Activated gamma-delta T cell (primary cell): ENCODE measurements around the gene LTBR.

Experiments
- DNase-seq: peaks from one replicate; lab custom pipeline; 2025; lab: John Stamatoyannopoulos, UW

LTBR gene

DNA sequence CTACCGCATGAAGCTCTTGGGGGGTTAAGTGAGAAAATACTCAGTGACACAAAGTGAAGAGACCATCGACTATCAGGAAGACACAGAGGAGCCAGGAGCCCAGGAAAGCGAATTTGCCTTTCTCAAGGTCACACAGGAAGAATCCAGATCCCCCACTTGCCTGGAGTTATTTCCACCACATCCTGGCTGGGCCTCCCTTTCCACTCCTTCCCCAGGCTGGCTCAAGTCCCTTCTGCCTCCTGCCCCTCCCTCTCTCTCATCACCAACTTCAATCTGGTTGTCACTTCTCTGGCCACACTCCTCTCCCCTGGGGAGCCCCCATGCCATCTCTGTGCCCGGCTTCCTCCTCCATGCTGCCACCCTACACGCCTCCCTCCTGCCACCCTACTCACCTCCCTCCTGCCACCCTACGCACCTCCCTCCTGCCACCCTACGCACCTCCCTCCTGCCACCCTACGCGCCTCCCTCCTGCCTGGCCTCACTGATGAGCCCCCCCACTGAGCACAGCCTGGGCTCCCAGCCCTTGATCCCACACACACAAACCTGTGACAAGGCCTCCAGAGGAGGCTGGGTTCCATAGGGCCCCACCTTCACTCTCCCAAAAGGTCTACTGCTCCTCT lies 14.9 kb upstream of the LTBR start:
- DNase-seq = no peak

DNA sequence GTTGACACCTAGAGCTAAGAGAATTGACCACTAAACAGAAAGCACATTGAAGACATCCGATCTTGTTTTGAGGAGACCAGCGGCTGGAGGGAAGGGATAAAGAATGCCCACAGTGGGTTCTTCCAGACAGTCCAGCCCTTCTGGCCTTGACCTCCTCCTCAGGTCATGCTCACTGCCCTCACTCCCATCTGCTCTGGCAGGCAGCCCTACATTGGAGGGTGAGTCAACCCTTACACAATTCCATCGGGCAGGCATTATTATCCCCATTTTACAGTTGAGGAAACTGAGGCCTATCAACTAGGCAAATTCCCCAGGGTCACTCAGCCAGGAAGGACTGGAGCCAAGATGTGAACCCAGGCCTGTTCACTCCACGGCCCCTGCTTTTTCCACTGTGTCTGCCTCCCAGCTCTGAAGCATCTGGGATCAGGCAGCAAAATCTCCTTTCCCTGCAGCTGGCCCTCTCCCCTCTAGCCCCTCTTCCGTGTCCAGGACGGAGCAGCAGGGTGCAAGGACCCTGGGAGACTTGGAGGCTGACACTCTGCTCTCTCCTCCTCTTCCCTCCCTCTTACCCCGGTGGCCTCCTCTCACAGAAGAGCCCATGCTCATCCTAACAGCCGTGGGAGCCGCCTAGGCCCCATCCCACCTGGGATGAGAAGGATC lies 13.9 kb upstream of the LTBR start:
- DNase-seq = no peak

DNA sequence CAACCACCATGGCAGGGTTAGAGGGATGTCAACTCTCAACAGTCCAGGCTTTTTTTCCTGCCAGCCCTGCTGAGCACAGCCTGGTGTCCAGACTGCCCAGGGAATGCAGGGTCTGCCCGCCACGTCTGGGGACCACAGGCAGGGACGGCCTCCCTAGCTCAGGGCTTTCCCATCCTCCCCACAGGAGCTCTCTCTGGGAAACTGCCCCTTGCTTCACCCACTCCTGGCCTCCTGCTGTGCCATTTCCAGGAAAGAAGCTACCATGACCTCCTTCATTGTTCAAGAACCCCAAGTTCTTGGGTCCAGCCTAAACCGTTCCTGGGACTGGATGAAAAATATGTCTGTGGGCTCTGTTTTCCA lies 13.4 kb upstream of the LTBR start:
- DNase-seq = no peak

DNA sequence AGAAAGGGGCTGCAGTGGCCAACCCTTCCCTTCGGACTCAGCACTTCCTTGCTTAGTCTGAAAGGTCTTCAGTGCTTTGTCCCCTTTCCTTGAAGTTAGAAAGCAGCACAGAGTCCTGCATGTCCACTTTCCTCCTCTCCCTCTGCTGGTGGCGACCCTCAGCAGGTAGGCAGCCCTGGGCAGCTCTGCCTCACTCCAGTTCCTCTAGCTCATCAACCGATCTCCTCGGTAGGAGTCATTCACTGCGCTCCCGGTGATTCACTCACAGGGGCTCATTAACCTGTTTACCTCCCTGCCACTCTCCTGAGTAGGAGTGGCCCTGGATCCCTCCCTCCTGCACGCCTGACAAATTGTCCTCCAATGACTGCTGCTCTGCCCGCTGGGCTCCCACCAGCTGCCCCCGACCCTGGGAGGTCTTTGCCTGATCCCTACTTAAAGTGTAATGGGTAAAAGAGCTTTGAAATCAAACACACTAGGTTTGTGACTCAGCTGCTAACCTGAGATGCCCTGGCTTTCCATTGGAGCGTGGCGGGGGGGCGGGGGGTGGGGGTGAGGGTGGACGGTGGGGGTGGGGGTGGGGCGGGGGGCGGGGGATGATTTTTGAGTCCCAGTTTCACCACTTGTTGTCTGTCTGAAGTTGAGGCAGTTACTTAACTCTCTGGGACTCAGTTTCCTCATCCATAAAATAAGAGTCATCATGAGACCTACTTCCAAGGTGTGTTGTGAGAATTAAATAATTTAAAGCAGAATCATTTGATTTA lies 12.8 kb upstream of the LTBR start:
- DNase-seq = no peak

DNA sequence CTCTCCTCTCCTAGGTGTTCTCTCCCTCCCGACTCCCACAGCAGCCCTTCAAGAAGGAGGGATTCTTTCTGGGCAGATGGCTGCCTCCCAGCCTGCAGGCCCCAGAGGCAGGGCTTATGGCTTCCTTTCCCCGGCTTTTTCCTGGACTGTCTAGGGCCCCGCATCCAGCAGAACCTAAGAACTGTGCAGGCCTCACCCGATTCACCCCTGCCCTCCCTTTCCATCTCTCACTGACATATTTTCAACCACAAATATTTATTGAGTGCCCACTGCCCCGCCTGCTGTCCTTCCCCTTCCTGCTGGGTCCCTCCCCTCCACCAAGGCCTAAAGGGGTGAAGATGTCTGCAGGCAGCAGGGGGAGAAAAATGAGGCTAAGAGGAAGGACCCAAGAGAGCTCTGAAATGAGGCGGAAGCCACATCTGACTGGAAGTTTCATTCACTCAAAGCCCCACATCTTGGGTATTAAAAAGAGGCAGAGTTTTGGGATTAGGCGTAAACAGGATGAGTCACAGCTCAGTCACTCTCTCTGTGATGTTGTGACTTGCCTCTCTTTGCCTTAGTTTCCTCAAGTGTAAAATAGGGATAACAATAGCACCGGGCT lies 11.5 kb upstream of the LTBR start:
- no peak for DNase-seq

DNA sequence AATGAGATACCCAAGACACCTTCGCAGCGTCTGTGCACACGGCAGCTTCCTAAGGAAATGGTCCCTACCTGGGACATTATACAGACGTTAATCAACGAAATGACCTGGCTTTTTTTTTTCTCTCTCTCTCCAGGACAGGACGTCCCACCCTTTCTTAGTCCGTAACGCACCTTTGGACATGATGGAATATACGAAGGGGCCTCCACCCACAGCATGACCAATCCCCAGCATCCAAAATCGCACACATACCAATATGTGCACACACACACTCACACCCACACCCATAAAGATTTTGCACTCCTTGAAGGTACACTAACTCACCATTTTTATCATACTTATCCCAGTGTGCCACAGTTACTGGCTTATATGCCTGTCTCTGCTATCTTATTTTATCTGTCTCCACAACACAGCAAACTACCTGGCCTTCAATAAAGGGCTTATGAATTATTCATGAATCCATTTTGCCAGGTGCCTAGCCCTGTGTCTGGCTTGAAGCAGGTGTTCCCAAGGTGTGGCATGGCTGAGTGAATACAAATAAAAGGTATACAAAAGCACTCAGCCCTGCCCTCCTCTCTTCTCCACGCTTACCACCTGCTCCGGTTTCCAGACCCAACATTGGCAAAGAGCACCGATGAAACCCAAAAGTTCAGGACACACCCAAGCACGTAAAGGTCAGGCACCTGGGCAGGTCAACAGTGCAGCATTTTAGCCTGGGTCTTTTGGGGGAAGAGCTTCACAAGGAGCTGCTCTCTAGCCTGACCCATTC lies 10.8 kb upstream of the LTBR start:
- DNase-seq = no peak

DNA sequence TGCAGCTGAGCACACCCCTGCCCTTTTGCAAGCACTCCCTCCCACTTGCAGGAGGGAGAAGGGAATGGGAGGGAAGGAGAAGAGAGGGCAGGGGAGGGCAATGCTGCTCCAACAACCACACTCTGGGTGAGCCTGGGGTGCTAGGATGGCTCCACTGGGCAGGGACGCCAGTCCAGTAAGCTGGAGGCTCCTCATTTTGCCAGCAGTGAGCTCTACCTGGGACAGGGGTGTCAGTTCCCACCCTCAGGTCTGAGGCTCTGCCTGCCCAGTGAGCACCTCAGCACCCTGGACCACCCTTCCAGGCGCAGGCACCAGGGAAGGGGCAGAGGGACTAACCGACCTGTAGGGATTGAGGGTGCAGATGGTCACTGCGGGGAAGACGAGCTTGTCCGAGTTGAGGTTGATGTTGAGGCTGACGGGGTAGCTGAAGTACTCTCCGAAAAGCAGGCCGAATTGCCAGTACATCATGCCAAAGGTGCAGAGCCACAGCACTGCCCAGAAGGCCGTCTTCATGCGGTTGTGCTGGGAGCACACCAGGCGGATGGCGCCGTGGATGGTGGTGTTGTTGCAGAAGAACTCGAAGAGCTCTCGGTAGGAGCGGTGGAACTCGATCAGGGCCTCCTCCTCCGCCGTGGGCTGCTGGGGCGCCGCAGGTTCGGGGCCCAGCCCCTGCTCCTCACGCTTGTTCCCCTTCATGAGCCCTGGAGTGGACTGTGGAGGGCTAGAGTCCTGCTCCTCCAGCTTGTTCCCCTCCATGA lies 9.8 kb upstream of the LTBR start:
- no peak for DNase-seq

DNA sequence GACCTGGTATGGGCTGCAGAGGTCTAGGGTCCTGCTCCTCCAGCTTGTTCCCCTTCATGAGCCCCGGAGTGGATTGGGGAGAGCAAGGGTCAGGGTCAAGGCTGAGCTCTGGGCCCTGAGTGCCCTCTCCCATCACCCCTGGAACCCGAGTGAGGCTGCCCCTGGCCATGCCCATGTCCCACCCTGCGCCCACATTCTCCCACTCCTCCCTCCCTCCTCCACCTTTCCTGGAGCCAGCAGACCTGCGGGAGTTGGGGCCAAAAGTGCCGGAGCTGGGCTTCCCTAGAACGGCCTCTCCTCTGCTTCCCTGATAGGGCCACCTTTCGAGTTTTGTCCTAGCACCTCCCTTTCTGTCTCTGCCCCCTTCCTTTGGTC lies 9.2 kb upstream of the LTBR start:
- no peak for DNase-seq

DNA sequence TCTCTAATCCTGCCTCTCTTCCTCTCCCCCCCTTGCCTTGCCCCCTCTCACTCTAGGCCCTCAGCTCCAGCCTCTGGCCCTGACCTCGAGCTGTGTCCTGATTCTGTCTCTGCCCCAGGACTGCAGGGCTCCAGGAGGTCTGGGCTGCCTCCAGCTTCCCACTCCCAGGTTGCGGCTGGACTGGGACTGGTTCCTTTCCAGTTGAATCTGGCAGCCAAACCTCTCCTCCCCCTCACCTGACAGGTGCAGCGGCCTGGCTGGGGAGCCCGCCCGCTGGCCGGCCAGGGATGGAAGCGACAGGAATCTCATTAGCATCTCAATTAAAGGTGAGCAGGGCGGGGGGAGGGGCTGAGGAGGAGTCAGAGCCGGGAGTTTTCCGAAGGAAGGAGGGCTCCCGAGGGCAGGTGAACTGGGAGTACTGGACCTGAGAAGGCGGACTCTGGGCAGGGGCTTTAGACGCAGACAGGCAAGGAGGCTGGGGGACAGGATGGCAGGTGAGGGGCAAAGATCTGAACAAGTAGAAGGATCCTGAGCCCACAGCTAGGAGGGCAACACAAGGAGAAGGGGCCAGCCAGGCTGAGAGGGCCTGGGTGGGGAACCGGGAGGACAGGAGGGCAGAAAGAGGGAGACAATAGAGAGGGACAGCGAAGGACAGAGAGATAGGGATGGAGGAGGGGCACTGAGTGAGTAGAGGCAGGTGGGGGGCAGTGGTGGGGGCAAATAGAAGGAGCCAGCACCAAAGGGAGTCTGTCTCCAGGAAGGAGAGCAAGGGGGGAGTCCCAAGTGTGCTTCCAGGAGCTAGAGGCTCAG lies 8.5 kb upstream of the LTBR start, which contains the start of gene SCNN1A:
Gene SCNN1A (minus strand): TSS at position 295 of the 810 bp plus-strand sequence. CDS start 780 bp downstream, outside the sequence.
- no peak for DNase-seq

DNA sequence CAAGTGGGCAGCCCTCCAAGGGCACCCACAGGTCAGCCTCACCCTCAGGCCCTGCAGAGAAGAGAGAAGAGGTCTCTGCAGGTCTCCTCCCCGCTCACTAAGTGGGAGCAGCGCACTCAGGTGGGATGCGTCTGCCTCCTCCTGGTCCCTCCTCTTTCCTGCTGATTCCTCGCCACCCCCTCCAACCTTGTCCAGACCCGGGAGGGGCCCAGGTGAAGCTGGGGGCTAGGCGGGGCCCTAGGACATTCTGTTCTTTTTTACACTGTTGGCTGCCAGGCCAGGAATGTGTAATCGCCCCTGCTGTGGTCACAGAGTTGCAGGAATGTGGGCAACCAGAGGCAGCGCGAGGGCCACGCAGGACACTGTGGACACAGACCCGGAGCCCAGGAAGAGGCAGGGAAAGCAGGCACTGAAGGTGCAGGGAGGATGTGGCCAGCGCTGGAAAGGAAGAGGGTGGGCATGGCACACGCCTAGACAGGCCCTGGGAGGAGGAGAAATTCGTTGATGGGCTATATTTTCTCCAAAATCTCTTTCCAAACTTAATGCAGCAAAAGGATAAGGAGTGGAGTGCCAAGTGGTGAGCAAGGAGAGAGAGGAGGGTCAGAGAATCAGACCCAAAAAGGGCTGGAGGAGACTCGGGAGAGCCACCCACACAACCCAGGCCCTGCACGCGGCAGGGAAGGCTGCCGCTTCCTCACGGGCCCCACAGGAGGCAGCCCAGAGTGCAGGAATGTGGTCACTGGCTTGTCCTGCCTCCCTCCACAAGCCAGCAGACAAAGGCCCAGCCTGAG lies 7.7 kb upstream of the LTBR start:
- DNase-seq = no peak

DNA sequence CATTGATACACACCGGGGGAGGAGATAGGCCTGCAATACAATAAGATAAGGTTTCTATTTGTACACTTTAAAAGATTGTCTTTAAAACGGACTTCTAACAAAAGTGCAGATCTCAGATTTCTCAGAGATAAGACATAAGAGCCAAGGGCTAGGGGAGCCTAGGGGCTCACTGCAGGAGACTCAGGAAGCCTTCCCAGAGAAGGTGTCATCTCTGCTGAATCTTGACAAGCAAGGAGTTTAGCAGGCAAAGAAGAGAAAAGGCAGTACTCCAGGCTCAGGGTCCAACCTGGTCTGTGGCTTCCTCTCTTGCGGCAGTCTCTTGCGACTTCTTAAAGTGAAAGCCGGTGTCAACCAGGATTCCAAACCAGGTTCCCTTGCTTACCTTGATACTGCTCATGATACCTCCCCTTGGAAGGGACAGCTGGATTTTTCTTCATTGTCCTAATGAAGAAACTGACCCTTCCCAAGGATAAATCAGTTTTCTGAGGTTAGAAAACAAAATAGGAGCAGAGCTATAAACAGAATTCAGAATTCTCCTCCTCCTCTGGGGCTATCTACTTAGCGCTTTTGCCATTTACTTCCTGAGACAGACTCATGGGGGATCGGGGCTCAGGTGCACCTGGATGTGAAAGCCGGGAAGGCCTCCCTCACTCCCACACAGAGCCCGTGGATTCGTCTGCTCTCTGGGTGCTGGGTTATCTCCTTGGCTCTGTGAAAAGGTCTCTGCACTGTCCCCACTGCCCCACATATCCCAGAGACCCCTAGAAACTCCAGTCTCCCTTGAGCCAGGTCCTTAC lies 6.9 kb upstream of the LTBR start:
- DNase-seq = no peak

DNA sequence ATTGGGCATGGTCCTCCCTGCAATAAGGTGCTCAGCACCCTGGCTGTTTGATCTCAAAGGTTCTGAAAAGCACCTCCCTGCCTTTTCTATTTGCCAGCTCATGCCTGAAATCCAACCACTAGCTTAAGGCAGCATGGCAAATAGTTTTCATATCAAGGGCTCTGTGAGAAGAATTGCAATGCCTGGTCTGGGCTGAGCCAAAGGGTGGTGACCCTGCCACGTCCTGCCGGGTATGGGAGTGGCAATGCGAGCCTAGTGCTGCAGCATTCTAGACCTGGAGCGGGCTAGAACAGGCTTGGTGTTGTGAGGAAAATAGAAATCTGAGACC lies 6.3 kb upstream of the LTBR start:
- DNase-seq = no peak

DNA sequence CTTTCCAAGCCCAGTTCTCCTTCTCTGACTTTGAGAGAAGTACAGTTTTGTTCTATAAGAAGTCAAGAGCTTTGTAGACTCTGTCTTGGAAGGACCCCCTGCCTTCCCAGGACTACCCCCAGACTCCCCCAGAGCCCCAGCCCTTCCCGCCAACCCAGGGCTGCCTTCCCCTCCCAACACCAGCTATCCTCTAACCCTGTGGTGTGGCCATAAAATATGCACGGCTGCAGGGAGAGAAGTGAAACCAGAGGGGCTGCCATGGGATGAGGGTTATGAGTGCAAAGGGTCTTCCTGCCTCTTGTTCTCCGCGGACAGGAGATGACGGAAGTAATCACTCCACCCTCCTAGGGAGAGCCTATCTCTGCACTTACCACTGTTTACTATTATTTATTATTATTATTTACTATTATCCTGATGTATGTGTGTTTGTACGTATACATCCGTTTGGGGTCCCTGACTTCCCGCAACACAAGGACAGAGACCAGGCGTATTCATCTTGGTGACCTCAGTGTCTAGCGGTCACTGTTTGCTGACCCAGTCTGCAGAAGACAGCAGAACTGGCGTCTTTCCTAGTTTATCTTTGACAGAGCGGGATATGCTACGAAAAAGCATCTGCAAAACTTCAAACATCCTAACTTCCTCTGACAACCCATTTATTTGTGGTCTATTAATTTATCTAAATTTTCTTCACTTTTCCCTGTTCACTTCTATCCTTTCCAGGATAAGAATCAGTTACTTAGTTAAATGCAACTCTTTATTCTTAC lies 5.1 kb upstream of the LTBR start:
- no peak for DNase-seq

DNA sequence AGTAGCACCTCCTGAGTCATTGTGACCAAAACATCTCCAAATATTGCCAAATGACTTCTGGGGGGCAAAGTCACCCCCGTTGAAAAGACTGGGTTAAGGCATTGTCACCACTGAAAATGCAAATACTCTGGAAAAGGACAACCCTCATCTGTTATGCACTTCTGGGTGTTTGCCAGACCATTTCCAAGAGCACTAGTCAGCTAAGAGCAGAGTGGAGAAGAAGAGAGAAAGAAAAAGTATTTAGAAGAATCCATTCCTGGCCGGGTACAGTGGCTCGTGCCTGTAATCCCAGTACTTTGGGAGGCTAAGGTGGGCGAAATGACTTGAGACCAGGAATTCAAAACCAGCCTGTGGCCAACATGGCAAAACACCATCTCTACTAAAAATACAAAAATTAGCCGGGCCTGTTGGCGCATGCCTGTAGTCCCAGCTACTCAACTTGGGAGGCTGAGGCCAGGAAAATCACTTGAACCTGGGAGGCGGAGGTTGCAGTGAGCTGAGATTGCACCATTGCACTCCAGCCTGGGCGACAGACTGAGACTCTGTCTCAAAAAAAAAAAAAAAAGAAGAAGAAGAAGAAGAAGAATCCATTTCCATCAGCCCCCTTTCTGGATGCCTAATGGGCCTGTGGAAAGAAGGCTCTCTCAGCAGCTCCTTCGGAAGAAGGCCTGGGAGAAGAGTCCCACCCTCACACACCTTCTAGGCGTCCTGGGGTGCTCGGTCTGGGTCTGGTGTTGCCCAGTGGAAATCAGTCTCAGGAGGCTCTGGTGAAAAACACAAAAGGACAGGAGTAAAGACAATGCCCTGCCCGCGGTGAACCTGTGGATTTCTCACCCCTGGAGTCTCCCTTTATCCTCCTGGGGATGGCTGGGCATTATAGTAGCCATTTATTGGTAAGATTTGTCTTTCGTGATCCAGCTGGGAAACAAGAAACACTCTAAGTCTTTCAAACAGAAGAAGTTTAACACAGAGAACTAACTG lies 3.5 kb upstream of the LTBR start:
- DNase-seq = no peak

DNA sequence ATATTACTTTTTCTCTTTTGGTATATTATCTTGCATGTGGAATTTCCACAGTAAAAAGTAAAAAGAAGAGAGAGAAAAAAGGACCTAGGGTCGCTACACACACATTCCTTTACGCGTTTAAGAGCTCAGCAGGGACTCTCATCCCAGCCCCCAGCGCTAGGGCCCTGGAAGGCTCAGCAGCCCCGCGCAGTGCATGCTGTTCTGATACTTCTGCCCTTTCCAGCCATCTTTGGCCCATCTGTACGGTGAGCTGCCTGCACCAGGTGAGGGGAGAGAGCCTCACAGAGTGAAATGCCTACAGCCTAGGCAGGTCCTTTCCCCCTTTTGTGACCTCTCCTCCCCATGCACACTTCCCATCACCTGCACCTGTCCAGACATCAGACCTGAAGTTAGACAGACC lies 1.6 kb upstream of the LTBR start:
- DNase-seq = no peak

DNA sequence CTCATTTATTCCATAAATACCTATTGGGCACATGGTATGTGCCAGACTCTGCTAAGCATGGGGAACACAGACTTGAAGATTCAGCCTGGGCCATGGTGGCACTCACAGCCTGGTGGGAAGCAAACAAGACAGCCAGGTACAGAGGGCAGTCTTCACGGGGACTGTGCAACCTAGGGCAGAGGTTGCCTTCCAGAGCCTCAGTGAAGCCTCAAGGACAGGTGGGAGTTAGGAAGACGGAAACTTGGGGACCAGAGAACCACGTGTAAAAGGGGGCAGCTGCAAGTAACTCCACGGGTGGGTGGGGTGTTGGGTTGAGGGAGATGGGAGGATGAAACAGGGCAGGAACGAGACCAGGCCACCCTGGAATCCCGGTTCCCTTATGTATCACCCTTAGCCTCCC lies 980 bp upstream of the LTBR start:
- DNase-seq = no peak
